GM19099 (cell line): ENCODE measurements around the gene TOLLIP.

ENCODE experiments used
- POLR2A ChIP-seq: IDR thresholded peaks from 3 replicates; pipeline ENCODE4 v1.6.1; 2011; ENCODE audit warnings: low read depth; ENCODE audit not compliant: insufficient read length; ENCODE audit errors: extremely low read depth

Gene TOLLIP

GRCh38 chr11:1297011-1297575, 12.3 kb downstream of the TOLLIP start:
- no peak for TF ChIP-seq POLR2A

- TF ChIP-seq POLR2A: no peak
These were observed 13.1 kb downstream of the TOLLIP start for GRCh38 chr11:1296287-1296686.

GRCh38 chr11:1295591-1295990, 13.8 kb downstream of the TOLLIP start:
- TF ChIP-seq POLR2A: no peak

GRCh38 chr11:1295086-1295485, 14.3 kb downstream of the TOLLIP start:
- no peak for TF ChIP-seq POLR2A

- no peak for TF ChIP-seq POLR2A
These were observed 15.8 kb downstream of the TOLLIP start for GRCh38 chr11:1293619-1294015.

- TF ChIP-seq POLR2A: no peak
These were observed 16.5 kb downstream of the TOLLIP start for GRCh38 chr11:1292644-1293618.

GRCh38 chr11:1292018-1292643, 17.3 kb downstream of the TOLLIP start:
- TF ChIP-seq POLR2A: no peak

- TF ChIP-seq POLR2A: no peak
These were observed 18.0 kb downstream of the TOLLIP start for GRCh38 chr11:1291295-1292017.

- TF ChIP-seq POLR2A: no peak
These were observed 19.1 kb downstream of the TOLLIP start for GRCh38 chr11:1290052-1291040.

- TF ChIP-seq POLR2A: no peak
These were observed 20.1 kb downstream of the TOLLIP start for GRCh38 chr11:1289211-1289935.

GRCh38 chr11:1288426-1289151, 20.8 kb downstream of the TOLLIP start:
- no peak for TF ChIP-seq POLR2A

GRCh38 chr11:1287928-1288327, 21.5 kb downstream of the TOLLIP start:
- TF ChIP-seq POLR2A: no peak

GRCh38 chr11:1285876-1286275, 23.6 kb downstream of the TOLLIP start:
- no peak for TF ChIP-seq POLR2A
